ENCODE results near the gene NR3C2. TPM values are rescaled to one million over a fixed set of nuclear protein-coding genes. Genes with fewer than 3 reads are reported as not detected.
"Not testable (repeated sequence)": the region's sequence is repeated elsewhere in the genome, so short reads cannot be mapped to it uniquely, and the experiment has no call there.

Gene NR3C2
- total and polyA plus RNA-seq, 4 donors: 2.8 to 43.9 (median 11.5) TPM

- Histone ChIP-seq H3K9ac (ENCODE audit: insufficient read depth in 1 of 2, low read length in 2 of 2) (no peak overlapping the region), H3K27me3 (ENCODE audit: control insufficient read depth in 3 of 3, insufficient read depth in 3 of 3, low read length in 2 of 3) (no peaks in the 10 kb centered on the region), H3K4me3 (no peak overlapping the region), H3K36me3 (ENCODE audit: control insufficient read depth in 4 of 4, insufficient read depth in 4 of 4, low read length in 4 of 4) (no peaks in the 10 kb centered on the region), H3K9me3 (ENCODE audit: control insufficient read depth in 4 of 4, insufficient read depth in 3 of 4, low read length in 3 of 4) (no peaks in the 10 kb centered on the region), H3K4me1 (ENCODE audit: control insufficient read depth in 5 of 5, insufficient read depth in 5 of 5, low read length in 5 of 5) (peaks cover 0 to 16% (median 0%) of the 10 kb centered on the region in 5 donors), H3K27ac (ENCODE audit: low read depth in 1 of 2, low read length in 1 of 2) (no peak overlapping the region)
- TF ChIP-seq CTCF (IDR thresholded peaks at IDR 0.05; ENCODE audit: control extremely low read depth, extremely low read depth): no peak
- ATAC-seq (ENCODE audit: insufficient read depth, low FRiP score) (no peak), DNase-seq (no peak)
- WGBS, 2 donors: 96 to 100% methylated on average over 1 of the region's 1 CpG
Measured at GRCh38 chr4:148327683-148328082, 114.5 kb downstream of the NR3C2 start.

- WGBS, 2 donors: 85 to 91% methylated on average over 15 to 17 of the region's 17 CpGs
- not testable (repeated sequence) for H3K4me3 ChIP-seq; H3K27me3 ChIP-seq (ENCODE audit: control insufficient read depth in 3 of 3, insufficient read depth in 3 of 3, low read length in 2 of 3); DNase-seq; H3K27ac ChIP-seq (ENCODE audit: low read depth in 1 of 2, low read length in 1 of 2); H3K9ac ChIP-seq (ENCODE audit: insufficient read depth in 1 of 2, low read length in 2 of 2); H3K36me3 ChIP-seq (ENCODE audit: control insufficient read depth in 4 of 4, insufficient read depth in 4 of 4, low read length in 4 of 4); ATAC-seq (ENCODE audit: insufficient read depth, low FRiP score); H3K4me1 ChIP-seq (ENCODE audit: control insufficient read depth in 5 of 5, insufficient read depth in 5 of 5, low read length in 5 of 5); H3K9me3 ChIP-seq (ENCODE audit: control insufficient read depth in 4 of 4, insufficient read depth in 3 of 4, low read length in 3 of 4)
Measured at GRCh38 chr4:148323316-148323715, 118.9 kb downstream of the NR3C2 start.

- no peaks in the 10 kb centered on the region for H3K27me3 ChIP-seq (ENCODE audit: control insufficient read depth in 3 of 3, insufficient read depth in 3 of 3, low read length in 2 of 3)
- no peak for TF ChIP-seq CTCF (IDR thresholded peaks at IDR 0.05; ENCODE audit: control extremely low read depth, extremely low read depth)
- WGBS, 2 donors: 83 to 94% methylated on average over 2 of the region's 2 CpGs
Measured at GRCh38 chr4:148315049-148315448, 127.2 kb downstream of the NR3C2 start.

GRCh38 chr4:148312956-148313490 is 129.2 kb downstream of the NR3C2 start:
- Histone ChIP-seq H3K9ac (ENCODE audit: insufficient read depth in 1 of 2, low read length in 2 of 2) (no peak overlapping the region), H3K27ac (ENCODE audit: low read depth in 1 of 2, low read length in 1 of 2) (no peak overlapping the region), H3K36me3 (ENCODE audit: control insufficient read depth in 4 of 4, insufficient read depth in 4 of 4, low read length in 4 of 4) (no peaks in the 10 kb centered on the region), H3K9me3 (ENCODE audit: control insufficient read depth in 4 of 4, insufficient read depth in 3 of 4, low read length in 3 of 4) (no peaks in the 10 kb centered on the region), H3K4me3 (no peak overlapping the region), H3K27me3 (ENCODE audit: control insufficient read depth in 3 of 3, insufficient read depth in 3 of 3, low read length in 2 of 3) (no peaks in the 10 kb centered on the region), H3K4me1 (ENCODE audit: control insufficient read depth in 5 of 5, insufficient read depth in 5 of 5, low read length in 5 of 5) (peaks cover 0 to 26% (median 14%) of the 10 kb centered on the region in 5 donors)
- no peak for ATAC-seq (ENCODE audit: insufficient read depth, low FRiP score)
- TF ChIP-seq CTCF (IDR thresholded peaks at IDR 0.05; ENCODE audit: control extremely low read depth, extremely low read depth): no peak
- peak; percentile 49 to 96 (median 93) for DNase-seq
- WGBS, 2 donors: 47 to 60% methylated on average over 2 of the region's 2 CpGs

More at GRCh38 chr4:148315049-148315448, 127.2 kb downstream of the NR3C2 start:
- Histone ChIP-seq H3K27ac (ENCODE audit: low read depth in 1 of 2, low read length in 1 of 2) (no peak overlapping the region), H3K4me1 (ENCODE audit: control insufficient read depth in 5 of 5, insufficient read depth in 5 of 5, low read length in 5 of 5) (peaks cover 0 to 26% (median 13%) of the 10 kb centered on the region in 5 donors), H3K4me3 (no peak overlapping the region), H3K36me3 (ENCODE audit: control insufficient read depth in 4 of 4, insufficient read depth in 4 of 4, low read length in 4 of 4) (no peaks in the 10 kb centered on the region), H3K9ac (ENCODE audit: insufficient read depth in 1 of 2, low read length in 2 of 2) (no peak overlapping the region), H3K9me3 (ENCODE audit: control insufficient read depth in 4 of 4, insufficient read depth in 3 of 4, low read length in 3 of 4) (no peaks in the 10 kb centered on the region)
- ATAC-seq (ENCODE audit: insufficient read depth, low FRiP score) (no peak), DNase-seq (no peak)

All from lung (tissue), 12 donors.